GM18507 (cell line): ENCODE results near the gene AFF4.
A peak's percentile ranks its signal among the peaks of the same experiment; 100 is the strongest.
"Not testable (repeated sequence)": the region's sequence is repeated elsewhere in the genome, so short reads cannot be mapped to it uniquely, and the experiment has no call there.

Experiments
- DNase-seq: peaks from one replicate; pipeline ENCODE4 v3.0.0; 2011; ENCODE audit warnings: low read depth; ENCODE audit not compliant: insufficient read length; ENCODE audit errors: extremely low spot score
- FAIRE-seq: peaks from 2 replicates; lab custom pipeline; 2011; peaks lifted over from hg19 to GRCh38; lab: Jason Lieb, UNC

AFF4 gene

DNA sequence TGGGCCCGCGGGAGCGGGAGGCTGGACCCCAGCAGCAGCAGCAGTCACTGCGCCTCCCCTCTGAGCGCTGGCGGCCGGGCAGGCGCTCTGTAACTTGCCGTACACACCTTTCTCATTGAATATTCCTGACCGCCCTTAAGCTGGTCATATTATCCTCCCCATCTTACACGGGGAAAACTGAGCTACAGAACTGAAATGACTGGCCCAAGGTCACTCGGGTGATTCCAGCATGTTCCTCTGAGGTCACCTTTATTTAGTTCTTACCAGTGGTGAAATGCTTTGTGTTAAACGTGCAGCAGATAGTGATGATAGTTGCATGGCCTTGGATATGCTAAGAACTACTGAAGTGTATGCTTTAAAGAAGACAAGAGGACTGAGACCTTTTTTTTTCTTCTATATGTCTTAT, 96.4 kb downstream of the AFF4 start:
- DNase-seq = no peak
- no peak for FAIRE-seq

DNA sequence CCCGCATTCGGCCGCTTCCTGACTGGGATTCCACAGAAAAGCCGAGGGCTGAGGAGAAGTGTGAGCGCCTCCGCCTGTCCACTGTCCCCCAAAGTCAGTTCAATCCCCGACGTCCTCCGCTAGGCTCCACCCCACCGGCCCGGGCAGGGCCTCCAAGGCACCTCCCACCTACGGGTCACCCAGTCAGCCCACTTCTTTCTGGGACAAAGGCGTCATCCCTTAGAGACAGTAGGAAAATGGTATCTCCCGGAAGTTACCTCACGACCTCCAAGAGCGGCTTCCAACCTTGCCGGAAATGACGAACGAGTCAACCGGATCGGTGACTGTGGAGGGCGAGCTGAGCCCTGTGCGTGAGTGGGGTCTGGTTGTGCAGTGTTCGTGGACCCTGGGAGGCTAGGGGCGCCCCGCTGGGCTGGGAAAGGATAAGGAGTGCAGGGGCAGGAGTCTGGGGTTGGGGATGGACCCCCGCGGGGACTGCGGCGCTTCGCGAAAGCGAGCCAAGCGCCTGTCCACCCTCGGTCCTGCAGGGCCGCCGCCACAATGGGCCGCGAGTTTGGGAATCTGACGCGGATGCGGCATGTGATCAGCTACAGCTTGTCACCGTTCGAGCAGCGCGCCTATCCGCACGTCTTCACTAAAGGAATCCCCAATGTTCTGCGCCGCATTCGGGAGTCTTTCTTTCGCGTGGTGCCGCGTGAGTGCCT, 96.9 kb downstream of the AFF4 start, which contains the start of the genes GDF9 and UQCRQ:
GDF9 (minus strand) TSS at position 128 of the 704 bp plus-strand sequence. CDS start 1,936 bp downstream, outside the sequence.
UQCRQ (plus strand) TSS at position 301 of the 704 bp plus-strand sequence; CDS start at position 541, 240 bp downstream.
- FAIRE-seq (peak; percentile 99), DNase-seq (peak; percentile 95)

DNA sequence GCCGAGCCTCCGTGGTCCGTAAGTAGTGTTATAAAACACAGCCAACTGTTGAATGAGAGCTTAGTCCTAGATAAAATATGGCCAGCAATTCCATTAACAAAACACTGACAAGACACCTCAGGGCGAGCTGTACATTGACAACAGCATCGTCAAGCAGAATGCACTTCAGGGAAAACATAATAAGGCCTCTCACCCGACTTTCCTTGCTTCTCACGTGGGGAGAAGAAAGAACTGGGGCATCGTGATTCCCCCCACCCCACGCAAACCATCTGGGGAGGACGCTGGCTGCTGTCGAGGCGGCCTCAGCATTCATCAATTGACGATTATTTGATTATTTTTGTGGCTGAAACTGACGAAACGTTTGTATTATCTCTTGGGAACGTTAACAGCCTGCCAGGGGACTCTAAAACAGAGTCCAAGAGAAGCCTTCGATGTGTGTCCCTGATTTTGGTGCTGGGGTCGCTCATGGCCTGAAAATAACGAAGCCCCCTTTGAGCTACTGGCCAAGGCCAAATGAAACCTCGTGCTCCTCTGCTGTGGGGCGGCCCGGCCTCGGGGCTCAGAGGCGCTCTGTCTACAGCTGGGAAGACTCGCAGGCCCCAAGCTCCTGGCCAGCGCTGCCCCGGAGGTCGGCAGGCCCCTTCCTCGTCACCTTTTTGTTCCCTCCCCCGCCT, 97.6 kb downstream of the AFF4 start:
- DNase-seq (no peak), FAIRE-seq (no peak)

DNA sequence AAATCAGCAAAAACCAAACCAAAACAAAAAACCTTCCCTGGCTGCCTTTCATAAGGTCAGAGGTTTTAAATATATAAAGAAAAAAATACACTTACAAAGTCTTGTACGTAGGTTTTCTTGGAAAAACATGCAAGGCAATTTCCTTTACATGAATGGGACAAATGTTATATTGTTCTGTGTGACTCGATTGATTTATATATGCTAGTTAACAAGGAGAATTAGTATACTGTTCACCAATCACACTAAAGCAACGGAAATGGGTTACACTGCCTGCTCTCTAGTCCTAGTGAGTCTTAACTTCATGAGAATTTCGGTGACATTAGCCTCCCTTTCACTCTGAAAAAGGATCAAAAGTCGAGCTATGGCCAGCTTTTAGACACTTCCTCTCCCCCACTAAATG, 102.7 kb downstream of the AFF4 start:
- FAIRE-seq (no peak), DNase-seq (no peak)

DNA sequence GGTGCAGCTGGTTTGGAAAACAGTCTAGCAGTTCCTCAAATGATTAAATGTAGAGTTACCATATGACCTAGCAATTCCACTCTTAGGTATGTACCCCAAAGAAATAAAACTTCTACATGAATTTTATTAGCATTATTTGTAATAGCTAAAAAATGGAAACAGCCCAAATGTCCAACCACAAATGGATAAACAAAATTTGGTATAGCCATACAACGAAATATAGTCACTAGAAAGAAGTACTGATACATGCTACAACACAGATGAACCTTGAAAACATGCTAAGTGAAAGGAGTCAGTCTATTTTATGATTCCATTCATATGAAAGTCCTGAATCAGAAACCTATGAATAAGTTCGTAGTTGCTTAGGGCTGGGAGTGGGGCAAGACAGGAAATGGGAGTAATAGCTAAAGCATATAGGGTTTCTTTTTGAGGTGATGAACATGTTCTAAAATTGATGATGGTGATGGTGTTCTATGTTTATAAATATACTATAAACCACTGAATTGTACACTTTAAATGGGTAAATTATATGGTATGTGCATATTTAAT, 103.5 kb downstream of the AFF4 start:
- no peak for FAIRE-seq
- DNase-seq = no peak

DNA sequence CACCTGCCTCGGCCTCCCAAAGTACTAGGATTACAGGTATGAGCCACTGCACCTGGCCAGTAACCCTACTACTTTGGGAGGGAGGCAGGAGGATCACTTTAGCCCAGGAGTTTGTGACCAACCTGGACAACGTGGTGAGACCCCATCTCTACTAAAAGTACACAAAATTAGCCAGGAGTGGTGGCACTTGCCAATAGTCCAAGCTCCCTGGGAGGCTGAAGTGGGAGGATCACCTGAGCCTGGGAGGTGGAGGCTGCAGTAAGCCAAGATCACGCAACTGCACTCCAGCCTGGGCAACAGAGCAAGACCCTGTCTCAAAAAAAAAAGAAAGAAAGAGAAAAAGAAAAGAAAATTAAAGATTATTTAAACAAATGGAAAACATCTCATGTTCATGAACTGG, 107.4 kb downstream of the AFF4 start:
- DNase-seq (no peak), FAIRE-seq (no peak)

DNA sequence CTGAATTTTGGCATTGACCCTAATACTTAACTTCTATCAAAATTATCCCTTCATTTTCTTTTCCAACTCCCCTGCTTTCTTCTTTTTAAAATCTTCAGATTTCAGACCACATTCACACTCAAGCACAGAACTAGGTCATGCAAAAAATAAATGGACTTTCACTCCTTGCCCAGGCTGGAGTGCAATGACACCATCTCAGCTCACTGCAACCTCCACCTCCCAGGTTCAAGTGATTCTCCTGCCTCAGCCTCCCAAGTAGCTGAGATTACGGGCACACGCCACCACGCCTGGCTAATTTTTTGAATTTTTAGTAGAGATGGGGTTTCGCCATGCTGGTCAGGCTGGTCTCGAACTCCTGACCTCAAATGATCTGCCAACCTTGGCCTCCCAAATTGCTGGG, 108.4 kb downstream of the AFF4 start:
- FAIRE-seq = not testable (repeated sequence)

DNA sequence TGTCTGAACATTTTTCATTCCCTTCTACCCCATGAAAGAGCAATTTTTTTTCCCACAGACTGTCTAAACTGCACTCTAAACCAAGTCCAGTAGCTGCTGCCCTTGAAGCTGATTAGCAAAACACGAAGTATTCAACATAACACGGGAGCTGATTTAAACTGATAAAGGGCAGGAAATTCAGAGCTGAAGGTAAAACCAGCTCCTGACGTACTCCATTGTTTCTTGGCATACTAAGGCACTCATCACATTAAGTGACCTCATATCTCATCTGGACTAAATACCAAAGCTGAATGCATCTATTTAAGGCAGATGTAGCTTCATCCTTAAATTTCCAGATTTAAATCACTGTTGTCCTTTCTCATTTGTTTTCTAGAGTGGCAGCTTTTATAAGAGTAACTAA, 109.1 kb downstream of the AFF4 start:
- no peak for FAIRE-seq

More for the DNA sequence above, 108.4 kb downstream of the AFF4 start:
- not testable (repeated sequence) for DNase-seq

DNA sequence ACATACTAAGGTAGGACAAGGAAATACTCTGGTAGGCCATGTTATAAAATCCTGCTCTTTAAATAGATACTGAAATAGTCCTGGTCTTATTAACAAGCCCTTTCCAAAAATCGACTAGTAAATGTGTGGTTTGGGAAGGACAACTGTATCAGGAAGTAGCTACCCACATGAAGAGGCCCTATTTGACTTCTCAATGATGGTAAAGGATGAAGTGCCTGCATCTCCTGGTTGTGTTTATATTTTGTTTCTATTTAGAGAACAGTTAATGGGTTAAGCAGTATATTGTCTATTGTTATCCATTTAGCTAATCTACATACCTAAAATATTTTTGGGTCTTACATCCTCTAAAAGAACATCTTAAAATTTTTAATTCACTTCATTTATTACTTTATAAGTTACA, 109.6 kb downstream of the AFF4 start:
- FAIRE-seq (no peak), DNase-seq (no peak)

More for the DNA sequence above, 109.1 kb downstream of the AFF4 start:
- no peak for DNase-seq

DNA sequence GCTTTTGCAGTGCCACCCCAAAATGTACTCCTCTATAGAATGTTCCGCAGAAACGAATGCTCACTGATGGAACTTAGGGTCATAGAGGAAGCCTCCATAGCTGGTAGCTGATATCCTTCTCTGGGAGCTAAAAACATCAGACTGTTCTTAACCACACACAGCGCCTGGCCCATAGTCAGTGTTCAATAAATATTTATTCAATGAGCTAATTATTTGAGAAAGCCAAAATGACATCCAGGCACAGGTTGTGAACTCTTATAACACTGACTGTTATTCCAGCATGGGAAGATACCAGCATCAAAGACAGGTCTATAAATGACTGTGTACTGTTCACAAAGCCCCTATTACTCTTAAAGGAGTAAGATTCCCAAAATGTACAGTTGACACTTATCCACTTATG, 110.1 kb downstream of the AFF4 start:
- FAIRE-seq (no peak), DNase-seq (no peak)

DNA sequence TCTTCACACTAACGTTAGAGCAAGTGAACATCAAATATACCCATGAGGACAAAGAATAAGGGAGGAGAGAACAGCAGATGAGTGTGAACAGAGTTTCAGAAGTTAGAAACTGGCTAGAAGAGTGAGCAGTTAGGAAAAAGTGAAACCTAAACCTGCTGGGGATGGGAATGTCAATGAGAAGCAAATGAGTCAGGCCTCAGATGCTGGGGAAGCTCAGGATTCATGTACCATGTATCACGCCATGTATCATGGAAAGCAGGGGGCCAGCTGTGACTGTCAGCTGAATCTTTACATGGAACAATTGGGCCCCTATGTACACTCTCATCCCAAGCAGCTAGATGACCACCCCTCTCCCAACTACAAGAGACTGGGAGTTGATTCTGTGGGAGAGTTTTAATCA, 113.4 kb downstream of the AFF4 start:
- DNase-seq = no peak
- FAIRE-seq = no peak

DNA sequence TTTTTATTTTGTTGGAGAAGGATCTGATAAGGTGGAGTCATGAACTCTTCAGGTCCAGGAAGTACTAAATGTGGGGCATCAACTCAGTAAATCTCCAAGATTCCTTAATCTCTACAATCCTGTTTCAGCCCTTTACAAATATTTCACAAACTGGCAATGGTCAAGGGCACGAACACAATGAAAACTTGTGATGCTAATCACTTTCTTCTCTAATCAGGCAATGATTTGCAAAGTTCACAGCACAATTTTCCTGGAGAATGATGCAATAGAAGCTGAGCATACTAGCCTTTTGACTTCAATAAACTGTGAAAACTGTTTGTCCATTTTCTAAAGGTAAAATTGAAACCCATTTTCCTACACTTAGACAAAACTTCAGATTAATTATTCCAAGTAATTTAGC, 114.1 kb downstream of the AFF4 start:
- FAIRE-seq = no peak
- no peak for DNase-seq

DNA sequence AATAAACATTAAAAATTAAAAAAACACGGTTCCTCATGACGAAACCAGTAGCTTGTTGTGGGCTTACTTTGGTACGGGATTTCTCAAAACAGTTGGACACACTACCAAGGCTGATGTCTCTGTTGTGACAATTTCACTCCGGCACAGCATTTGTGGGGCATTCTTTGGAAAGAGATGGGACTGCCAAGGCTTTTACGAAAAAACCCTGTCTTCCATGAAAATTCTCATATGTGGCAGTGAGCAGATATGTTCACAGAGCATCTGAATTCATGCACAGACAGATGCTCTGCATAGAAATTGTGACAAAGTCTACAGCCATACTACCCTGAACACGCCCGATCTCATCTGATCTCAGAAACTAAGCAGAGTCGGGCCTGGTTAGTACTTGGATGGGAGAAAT, 115.2 kb downstream of the AFF4 start:
- FAIRE-seq = no peak

DNA sequence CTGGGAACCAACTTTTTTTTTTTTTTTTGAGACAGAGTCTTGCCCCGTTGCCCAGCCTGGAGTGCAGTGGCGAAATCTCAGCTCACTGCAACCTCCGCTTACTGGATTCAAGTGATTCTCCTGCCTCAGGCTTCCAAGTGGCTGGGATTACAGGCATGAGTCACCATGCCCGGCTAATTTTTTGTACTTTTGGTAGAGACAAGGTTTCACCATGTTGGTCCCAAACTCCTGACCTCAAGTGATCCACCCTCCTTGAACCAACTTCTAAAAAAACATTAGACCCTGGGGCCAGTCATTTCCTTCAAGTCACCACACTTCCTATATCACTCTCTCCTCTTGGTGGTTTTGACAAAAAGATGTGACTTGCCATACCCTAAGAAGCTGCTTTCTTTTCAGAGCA, 122.1 kb downstream of the AFF4 start:
- DNase-seq (no peak), FAIRE-seq (no peak)

More for the DNA sequence above, 115.2 kb downstream of the AFF4 start:
- no peak for DNase-seq

DNA sequence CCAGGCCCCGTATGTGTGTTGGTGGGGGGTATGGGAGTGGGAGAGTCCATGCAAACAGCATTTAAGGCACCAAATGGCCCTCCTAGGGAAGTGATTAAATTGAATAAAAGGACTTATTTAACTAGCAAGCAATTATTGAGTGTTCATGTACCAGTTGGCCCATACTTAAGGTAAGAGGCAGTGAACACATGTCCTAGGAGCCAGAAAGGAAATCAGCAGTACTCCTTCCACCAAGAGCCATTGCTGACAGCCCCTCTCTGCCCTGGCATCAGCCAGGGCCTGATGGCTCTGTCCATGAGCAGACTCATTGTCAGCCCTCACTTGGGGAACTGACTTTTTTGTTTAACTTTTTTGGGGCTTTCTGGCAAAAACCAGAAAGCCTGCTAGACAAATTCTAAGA, 122.5 kb downstream of the AFF4 start:
- no peak for DNase-seq

DNA sequence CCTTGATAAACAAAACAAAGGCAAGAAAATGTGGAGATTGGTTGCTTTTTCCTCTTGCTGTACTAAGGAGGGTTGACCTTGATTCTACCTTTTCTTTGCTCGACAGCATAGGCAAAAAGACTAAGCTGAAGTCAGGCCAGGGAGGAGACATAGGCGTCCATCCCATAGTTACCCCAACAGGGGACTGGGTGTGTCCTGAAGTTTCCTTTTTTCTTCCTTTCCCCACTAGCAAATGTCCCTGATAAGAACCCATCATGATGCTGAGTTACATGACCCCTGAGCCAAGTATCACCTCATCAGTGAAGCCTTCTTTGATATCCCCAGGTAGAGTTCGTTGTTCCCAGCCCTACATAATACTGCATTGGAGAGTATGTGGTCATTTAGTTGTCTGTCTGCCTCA, 123.1 kb downstream of the AFF4 start:
- DNase-seq (no peak), FAIRE-seq (no peak)

More for the DNA sequence above, 122.5 kb downstream of the AFF4 start:
- FAIRE-seq = no peak

DNA sequence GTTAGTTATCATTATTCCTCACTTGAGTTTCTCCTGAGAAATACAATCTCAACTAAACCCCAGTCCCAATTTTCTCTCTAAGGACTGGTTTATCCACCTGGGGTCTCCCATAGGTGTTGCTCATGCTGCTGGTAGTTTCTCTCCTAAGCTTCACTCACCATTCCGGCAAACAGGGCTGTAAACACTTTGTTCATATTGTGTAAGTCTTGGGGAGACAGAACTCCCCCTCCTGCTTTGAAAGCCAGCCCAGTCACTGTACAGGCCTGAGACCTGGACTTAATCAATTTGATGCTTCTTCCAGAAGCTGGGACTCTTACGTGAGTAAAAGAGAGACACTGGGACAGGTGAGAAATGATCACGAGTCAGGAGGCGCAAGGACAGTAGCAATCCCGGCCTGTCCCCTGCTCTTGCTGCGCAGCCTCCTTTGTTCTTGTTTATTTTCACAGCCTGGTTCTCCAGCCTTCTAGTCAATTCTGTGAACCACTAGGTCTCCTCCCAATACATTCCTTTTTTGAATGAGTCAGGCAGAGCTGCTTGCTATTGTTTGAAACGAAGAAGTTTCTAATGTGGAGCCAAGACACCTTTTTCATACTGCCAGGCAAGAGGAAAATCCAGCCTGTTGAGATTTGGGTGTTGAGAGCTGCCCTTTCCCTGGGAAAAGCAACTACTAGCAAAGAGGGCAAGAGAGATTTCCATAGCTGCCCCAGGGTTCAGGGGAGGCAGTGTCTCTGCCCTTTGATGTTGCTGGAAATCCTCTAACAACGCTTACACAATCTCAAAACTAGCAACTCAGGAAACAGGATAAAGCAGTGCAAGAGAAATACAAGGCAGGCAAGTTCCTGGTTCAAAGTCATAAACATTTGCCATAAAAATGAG, 123.8 kb downstream of the AFF4 start:
- DNase-seq = no peak
- FAIRE-seq = no peak

DNA sequence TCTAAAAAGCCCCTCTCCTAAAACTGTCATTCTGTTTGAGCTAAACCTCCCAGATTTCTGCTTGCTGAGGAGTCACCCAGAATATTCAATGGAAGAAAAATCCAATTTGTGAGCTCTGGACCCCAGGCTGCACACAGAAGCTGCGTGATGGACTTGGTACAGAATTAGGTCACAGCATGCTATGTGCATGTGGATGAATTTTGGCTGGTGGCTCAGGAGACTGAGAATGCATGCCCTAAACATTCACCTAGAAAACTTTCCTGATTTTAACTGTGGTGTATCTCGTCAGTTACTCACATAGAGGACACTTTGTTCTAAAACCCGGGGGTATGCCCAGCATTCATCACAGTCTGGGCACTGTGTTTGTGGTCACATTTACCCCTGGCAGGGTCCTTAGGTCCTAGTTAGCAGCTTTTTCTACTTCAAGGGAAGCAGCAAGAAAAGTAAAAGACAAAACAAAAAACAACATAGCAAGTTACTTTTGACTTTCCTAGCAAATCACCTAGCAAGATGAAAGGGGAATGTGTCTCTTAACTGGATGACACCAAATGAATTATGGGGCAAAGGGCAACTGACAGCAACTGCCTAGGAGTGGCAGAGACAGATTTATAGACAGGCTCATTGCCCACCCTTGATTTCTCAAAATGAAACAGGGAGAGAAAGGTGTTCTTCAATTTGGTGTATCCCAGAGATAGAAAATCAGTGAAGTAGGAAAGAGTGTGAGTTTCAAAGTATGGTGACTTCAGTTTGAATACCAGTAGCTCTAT, 124.7 kb downstream of the AFF4 start:
- FAIRE-seq (no peak), DNase-seq (no peak)

DNA sequence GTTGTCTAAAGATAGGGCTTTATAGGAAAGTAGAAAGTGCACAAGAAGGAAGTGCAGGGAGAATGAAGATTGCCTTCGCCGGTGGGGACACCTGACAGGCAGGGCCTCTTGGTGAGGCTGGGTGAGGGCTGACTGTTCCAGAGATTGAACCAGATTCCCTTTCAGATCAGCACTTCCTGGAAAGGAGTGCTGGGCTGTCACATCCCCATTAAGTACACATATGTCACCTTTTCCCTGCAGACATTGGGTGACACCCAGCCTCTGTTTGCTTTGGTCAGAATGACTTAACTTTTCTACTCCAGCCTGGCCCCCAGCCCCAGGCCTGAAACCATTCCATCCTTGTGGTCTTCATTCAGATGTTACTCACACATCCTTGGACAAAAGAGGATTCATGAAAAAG, 125.6 kb downstream of the AFF4 start:
- no peak for DNase-seq
- FAIRE-seq = no peak
